WERI-Rb-1 (cell line): ENCODE data around the gene CHADL.

Experiments used
- DNase-seq: peaks from one replicate; pipeline ENCODE4 v3.0.0-alpha.2; 2020
- H3K27ac ChIP-seq: fragments of 250-450 bp; sonication (Bioruptor Pico); 2 replicates; pipeline ENCODE4 v1.5.1; 2020; ENCODE audit warnings: mild to moderate bottlenecking, moderate library complexity
- H3K27me3 ChIP-seq: fragments of 250-450 bp; sonication (Bioruptor Pico); 2 replicates; pipeline ENCODE4 v1.5.1; 2021; ENCODE audit warnings: mild to moderate bottlenecking, low read depth, moderate library complexity; ENCODE audit not compliant: insufficient read depth, severe bottlenecking
- H3K36me3 ChIP-seq: fragments of 250-450 bp; sonication (Bioruptor Pico); 2 replicates; pipeline ENCODE4 v1.5.1; 2020; ENCODE audit warnings: mild to moderate bottlenecking, moderate library complexity
- H3K4me3 ChIP-seq: 2 replicates; pipeline ENCODE4 v1.5.1; 2011; ENCODE audit warnings: low read depth, mild to moderate bottlenecking, control low read depth, low read length
- H3K9me3 ChIP-seq: fragments of 250-450 bp; sonication (Bioruptor Pico); 2 replicates; pipeline ENCODE4 v1.5.1; 2021; ENCODE audit warnings: mild to moderate bottlenecking, moderate library complexity; ENCODE audit not compliant: severe bottlenecking
- CTCF ChIP-seq: IDR thresholded peaks from 2 replicates; pipeline ENCODE4 v1.5.1; 2011; ENCODE audit warnings: low read depth, mild to moderate bottlenecking, control low read depth, inconsistent platforms, low read length

CHADL gene

GRCh38 chr22:41197038-41197972, 43.4 kb downstream of the CHADL start:
- no peak for TF ChIP-seq CTCF
- H3K27ac ChIP-seq = peak overlapping the region; percentile 70
- H3K27me3 ChIP-seq = no peaks in the 10 kb centered on the region
- H3K36me3 ChIP-seq = no peaks in the 10 kb centered on the region
- no peaks in the 10 kb centered on the region for H3K9me3 ChIP-seq
- peak; percentile 90 for DNase-seq
- peak overlapping the region; percentile 71 for H3K4me3 ChIP-seq

- no peaks in the 10 kb centered on the region for H3K9me3 ChIP-seq
- no peak for TF ChIP-seq CTCF
Measured at GRCh38 chr22:41193829-41194228, 46.9 kb downstream of the CHADL start.

GRCh38 chr22:41191467-41191866, 49.3 kb downstream of the CHADL start:
- Histone ChIP-seq H3K27ac (no peak overlapping the region), H3K36me3 (no peaks in the 10 kb centered on the region), H3K9me3 (no peaks in the 10 kb centered on the region), H3K27me3 (no peaks in the 10 kb centered on the region), H3K4me3 (no peak overlapping the region)
- no peak for TF ChIP-seq CTCF
- DNase-seq = no peak

More at GRCh38 chr22:41193829-41194228, 46.9 kb downstream of the CHADL start:
- Histone ChIP-seq H3K27me3 (no peaks in the 10 kb centered on the region), H3K36me3 (no peaks in the 10 kb centered on the region), H3K4me3 (no peak overlapping the region), H3K27ac (no peak overlapping the region)
- DNase-seq = no peak

DNA sequence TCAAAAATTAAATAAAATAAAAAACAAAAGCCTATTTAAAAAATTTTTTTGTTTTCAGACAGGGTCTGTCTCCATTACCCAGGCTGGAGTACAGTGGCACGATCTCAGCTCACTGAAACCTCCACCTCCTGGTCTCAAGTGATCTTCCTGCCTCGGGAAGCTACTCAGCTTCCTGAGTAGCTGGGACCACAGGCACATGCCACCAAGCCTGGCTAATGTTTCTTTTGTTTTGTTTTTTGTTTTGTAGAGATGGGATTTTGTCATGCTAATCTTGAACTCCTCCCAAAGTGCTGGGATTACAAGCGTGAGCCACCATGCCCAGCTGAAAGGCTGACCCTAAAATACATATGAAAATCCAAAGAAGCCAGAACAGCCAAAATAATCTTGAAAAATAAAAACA, 56.1 kb downstream of the CHADL start:
- Histone ChIP-seq H3K36me3 (no peaks in the 10 kb centered on the region; the same call in 1 of the 2 replicates), H3K27ac (no peak overlapping the region), H3K27me3 (no peaks in the 10 kb centered on the region), H3K9me3 (no peaks in the 10 kb centered on the region), H3K4me3 (no peak overlapping the region)
- TF ChIP-seq CTCF = no peak
- DNase-seq = no peak

GRCh38 chr22:41181349-41182241, 59.1 kb downstream of the CHADL start:
- no peaks in the 10 kb centered on the region for H3K27me3 ChIP-seq
- no peak for DNase-seq
- no peak overlapping the region for H3K27ac ChIP-seq
- no peak for TF ChIP-seq CTCF
- H3K36me3 ChIP-seq = peaks cover 25% of the 10 kb centered on the region
- H3K9me3 ChIP-seq = no peaks in the 10 kb centered on the region
- no peak overlapping the region for H3K4me3 ChIP-seq
